PC-3 (cell line): ENCODE results near the gene TTC28.

Experiments used
- CTCF ChIP-seq: fragments of 300-600 bp; sonication (generic); conservative IDR thresholded peaks from 2 replicates; pipeline ENCODE4 v1.5.1; 2017; ENCODE audit warnings: antibody characterized with exemption, low read depth, mild to moderate bottlenecking, low read length
- EZH2 ChIP-seq: fragments of 300-600 bp; sonication (generic); IDR thresholded peaks from one replicate; pipeline ENCODE4 v1.6.1; 2017; ENCODE audit warnings: antibody characterized with exemption, mild to moderate bottlenecking, low read length; ENCODE audit not compliant: unreplicated experiment

GRCh38 chr22:27941143-27941542 is 738.5 kb downstream of the TTC28 start:
- no peak for TF ChIP-seq EZH2
- TF ChIP-seq CTCF = no peak
